Measurements from ENCODE around the gene C6orf52.

C6orf52 gene

DNA sequence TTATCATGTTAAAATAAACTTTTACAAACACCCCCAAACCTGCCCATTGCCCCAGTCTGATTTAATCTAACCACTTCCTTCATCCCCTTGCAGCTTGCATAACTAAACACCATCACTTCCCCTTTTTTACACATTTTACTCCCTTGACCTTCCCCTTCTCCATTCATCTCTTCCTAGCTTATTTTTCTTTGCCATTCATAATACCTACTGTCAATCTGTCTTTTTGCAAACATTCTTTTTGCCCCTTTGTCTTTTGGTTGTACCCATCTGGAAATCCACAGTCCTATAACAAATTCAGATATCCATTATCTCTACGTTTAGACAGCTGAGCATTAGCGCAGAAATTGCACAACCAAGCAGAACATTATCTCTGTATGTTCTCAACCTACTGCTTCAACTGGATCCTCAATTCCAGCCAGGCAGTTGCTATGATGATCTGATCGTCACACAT, 51.2 kb downstream of the C6orf52 start:
- no peak for DNase-seq

DNA sequence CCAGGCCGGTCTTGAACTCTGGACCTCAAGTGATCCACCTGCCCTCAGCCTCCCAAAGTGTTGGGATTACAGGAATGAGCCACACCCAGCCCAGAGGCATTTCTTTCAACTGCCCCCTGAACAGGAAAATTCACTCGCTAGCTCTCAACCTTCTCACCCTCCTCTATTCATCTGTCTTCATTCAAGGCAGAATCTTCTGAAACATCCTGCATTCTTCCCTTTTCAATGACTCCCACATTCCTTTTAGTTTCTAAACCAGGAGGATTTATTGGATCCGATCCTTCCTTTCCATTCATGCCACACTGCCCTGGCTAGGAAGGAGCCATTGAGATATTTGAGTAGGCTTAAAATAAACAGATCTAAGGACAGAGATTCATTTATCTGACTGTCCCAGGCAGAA, 52.9 kb downstream of the C6orf52 start:
- no peak for DNase-seq

DNA sequence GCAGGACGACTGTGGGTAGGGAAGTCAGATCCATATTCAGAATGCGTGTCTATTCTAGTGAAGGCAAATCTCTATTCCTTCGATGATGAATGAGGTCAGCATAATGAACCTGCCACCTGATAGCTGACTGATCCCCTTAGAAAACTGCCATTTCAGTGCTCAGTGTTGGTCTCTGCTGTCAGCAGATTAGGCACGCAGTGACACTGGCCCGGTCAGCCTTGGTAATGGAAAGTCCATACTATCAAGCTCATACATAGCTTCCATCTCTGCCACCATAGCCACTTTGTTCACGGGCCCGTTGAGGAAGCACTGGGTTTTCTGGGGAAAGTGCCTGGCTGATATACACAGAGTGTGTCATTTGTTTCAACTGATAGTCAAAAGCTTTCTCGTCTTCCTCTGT, 54.0 kb downstream of the C6orf52 start:
- no peak for DNase-seq

DNA sequence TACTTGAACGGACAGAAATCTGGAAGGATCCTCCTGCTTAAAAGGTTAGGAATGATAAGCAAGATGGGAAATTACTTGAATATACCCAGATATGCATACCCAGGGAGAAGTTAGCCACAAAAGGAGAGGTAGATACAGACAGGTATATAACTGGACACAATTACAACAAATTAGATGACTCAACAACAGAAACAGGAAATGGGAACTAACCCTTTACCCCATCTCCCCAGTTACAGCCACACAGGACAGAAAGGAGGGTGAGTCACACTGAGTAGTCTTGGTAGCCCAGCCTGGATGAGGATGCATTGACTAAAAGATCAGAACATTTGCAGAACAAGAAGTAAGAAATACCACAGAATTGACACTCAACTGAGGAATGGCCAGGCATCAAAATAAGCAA, 61.2 kb downstream of the C6orf52 start:
- no peak for DNase-seq

DNA sequence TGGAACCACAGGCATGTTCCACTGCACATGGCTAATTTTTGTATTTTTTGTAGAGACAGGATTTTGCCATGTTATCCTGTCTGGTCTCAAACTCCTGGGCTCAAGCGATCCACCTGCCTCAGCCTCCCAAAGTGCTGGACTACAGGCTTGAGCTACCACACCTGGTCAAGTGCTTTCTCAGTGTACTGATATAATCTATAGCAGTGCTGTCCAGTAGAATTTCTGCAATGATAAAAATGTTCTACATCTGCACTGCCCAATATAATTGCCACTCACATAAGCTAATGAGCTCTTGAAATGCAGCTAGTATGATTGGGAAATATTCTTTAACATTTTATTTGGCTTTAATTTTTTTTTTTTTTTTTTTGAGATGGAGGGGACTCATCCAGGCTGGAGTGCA, 64.2 kb downstream of the C6orf52 start:
- DNase-seq = no peak

DNA sequence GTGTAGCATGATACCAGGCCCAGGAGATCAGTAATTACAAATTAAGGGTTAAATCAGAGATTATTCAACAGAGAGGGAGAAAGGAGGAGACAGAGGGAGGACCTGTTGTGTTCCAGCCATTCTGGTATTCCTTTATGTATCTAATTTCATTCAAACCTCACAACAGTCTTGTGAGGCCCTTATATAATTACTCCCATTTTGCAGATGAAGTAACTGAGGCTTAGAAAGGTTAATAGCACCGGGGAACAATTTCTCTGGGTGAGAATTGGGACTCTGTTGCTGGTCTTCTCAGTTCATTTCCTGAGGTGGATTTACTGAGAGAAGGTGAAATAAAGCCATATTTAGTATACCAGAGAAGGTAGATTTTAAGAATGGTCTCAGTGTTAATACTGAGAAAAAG, 66.6 kb downstream of the C6orf52 start:
- DNase-seq = no peak

DNA sequence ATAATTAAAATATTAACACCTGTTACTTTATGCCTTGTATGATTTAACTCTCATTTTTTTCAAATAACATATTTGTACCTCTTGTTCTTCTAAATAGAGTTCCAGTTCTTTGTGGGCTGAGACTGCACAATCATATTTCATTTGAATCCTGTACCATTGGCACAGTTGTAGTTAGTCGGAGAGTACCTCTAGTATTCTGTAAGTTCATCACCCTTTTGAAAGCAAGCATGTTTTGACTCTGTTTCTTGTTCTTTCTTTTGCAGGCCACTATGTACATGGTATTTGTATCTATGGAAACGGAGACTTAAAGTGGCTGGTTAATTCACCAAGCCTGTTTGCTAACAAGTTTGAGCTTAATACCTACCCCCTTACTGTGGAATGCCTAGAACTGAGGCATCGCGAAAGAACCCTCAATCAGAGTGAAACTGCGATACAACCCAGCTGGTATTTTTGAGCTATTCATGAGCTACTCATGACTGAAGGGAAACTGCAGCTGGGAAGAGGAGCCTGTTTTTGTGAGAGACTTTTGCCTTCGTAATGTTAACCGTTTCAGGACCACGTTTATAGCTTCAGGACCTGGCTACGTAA, 68.2 kb downstream of the C6orf52 start:
- no peak for DNase-seq

DNA sequence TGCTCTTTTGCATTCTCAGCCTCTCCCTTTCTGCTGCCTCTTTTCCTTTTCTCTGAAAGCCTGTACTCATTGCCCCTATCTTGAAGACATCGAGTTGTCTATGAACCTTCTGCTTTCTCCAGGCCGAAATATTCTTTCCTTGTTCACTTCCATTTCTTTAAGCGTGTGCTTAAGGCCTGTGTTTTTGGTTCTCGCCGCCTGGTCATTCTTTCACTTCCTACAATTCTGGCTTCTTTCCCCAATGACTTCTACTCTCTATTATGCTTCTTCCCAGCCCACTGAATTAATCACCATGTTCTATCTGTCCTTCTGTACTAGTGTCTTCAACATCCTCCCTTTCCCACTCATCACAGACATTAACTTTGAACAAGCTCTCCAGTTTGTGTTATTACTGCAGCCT, 69.6 kb downstream of the C6orf52 start:
- DNase-seq = no peak

DNA sequence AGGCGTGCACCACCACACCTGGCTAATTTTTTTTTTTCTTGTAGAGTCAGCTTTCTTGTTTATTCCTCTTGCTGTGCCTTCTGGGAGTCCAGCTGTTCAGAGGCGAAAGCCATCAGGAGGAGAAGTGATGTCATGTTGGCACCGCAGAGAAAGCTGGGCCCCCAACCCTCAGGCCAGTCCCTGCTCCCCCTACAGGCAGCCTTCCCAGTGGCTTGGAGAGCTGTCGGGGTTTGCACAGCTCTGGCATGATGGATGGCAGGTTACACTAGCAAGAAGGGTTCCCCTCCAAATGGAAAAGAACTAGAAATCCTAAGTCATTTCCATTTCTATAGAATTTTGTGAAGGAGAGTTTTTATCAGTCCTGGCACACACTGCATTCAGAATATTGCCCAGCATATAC, 72.6 kb downstream of the C6orf52 start:
- DNase-seq = no peak
